ENCODE results near the gene DYDC1.
"Not testable (repeated sequence)": the region's sequence is repeated elsewhere in the genome, so short reads cannot be mapped to it uniquely, and the experiment has no call there.

DYDC1 gene

GRCh38 chr10:80319318-80319717 is 37.2 kb downstream of the DYDC1 start:
- Histone ChIP-seq H3K4me1 (ENCODE audit: control insufficient read depth, insufficient read depth, low read length) (no peaks in the 10 kb centered on the region), H3K27ac (ENCODE audit: low read length) (no peak overlapping the region), H3K36me3 (ENCODE audit: control insufficient read depth in 2 of 2, insufficient read depth in 2 of 2, low read length in 2 of 2) (no peaks in the 10 kb centered on the region), H3K4me3 (ENCODE audit: low read length in 2 of 2) (no peak overlapping the region), H3K9ac (ENCODE audit: low read length in 2 of 2) (no peak overlapping the region), H3K9me3 (ENCODE audit: control insufficient read depth in 2 of 2, low read length in 2 of 2) (peaks cover 0 to 4% of the 10 kb centered on the region in 2 donors), H3K27me3 (ENCODE audit: control insufficient read depth in 1 of 2, insufficient read depth in 2 of 2, low read length in 2 of 2) (no peaks in the 10 kb centered on the region)

- H3K27ac ChIP-seq (ENCODE audit: low read length) = no peak overlapping the region
- no peak overlapping the region for H3K4me3 ChIP-seq (ENCODE audit: low read length in 2 of 2)
- H3K9me3 ChIP-seq (ENCODE audit: control insufficient read depth in 2 of 2, low read length in 2 of 2) = peaks cover 0 to 4% of the 10 kb centered on the region in 2 donors
- H3K4me1 ChIP-seq (ENCODE audit: control insufficient read depth, insufficient read depth, low read length) = no peaks in the 10 kb centered on the region
- no peaks in the 10 kb centered on the region for H3K27me3 ChIP-seq (ENCODE audit: control insufficient read depth in 1 of 2, insufficient read depth in 2 of 2, low read length in 2 of 2)
- H3K36me3 ChIP-seq (ENCODE audit: control insufficient read depth in 2 of 2, insufficient read depth in 2 of 2, low read length in 2 of 2) = no peaks in the 10 kb centered on the region
- H3K9ac ChIP-seq (ENCODE audit: low read length in 2 of 2) = no peak overlapping the region
Observed at GRCh38 chr10:80318742-80319141, 37.8 kb downstream of the DYDC1 start.

- H3K27ac ChIP-seq (ENCODE audit: low read length) = no peak overlapping the region
- no peaks in the 10 kb centered on the region for H3K36me3 ChIP-seq (ENCODE audit: control insufficient read depth in 2 of 2, insufficient read depth in 2 of 2, low read length in 2 of 2)
- no peaks in the 10 kb centered on the region for H3K4me1 ChIP-seq (ENCODE audit: control insufficient read depth, insufficient read depth, low read length)
- H3K9ac ChIP-seq (ENCODE audit: low read length in 2 of 2) = no peak overlapping the region
- H3K9me3 ChIP-seq (ENCODE audit: control insufficient read depth in 2 of 2, low read length in 2 of 2) = peaks cover 0 to 4% of the 10 kb centered on the region in 2 donors
- no peak overlapping the region for H3K4me3 ChIP-seq (ENCODE audit: low read length in 2 of 2)
- no peaks in the 10 kb centered on the region for H3K27me3 ChIP-seq (ENCODE audit: control insufficient read depth in 1 of 2, insufficient read depth in 2 of 2, low read length in 2 of 2)
Observed at GRCh38 chr10:80315391-80315790, 41.2 kb downstream of the DYDC1 start.

GRCh38 chr10:80313523-80313922 is 43.0 kb downstream of the DYDC1 start:
- Histone ChIP-seq H3K9me3 (ENCODE audit: control insufficient read depth in 2 of 2, low read length in 2 of 2) (peaks cover 0 to 4% of the 10 kb centered on the region in 2 donors), H3K9ac (ENCODE audit: low read length in 2 of 2) (no peak overlapping the region), H3K27me3 (ENCODE audit: control insufficient read depth in 1 of 2, insufficient read depth in 2 of 2, low read length in 2 of 2) (no peaks in the 10 kb centered on the region), H3K4me1 (ENCODE audit: control insufficient read depth, insufficient read depth, low read length) (no peaks in the 10 kb centered on the region), H3K4me3 (ENCODE audit: low read length in 2 of 2) (no peak overlapping the region), H3K36me3 (ENCODE audit: control insufficient read depth in 2 of 2, insufficient read depth in 2 of 2, low read length in 2 of 2) (no peaks in the 10 kb centered on the region), H3K27ac (ENCODE audit: low read length) (no peak overlapping the region)

GRCh38 chr10:80305989-80306388 is 50.6 kb downstream of the DYDC1 start:
- not testable (repeated sequence) for H3K4me1 ChIP-seq (ENCODE audit: control insufficient read depth, insufficient read depth, low read length); H3K36me3 ChIP-seq (ENCODE audit: control insufficient read depth in 2 of 2, insufficient read depth in 2 of 2, low read length in 2 of 2); H3K27me3 ChIP-seq (ENCODE audit: control insufficient read depth in 1 of 2, insufficient read depth in 2 of 2, low read length in 2 of 2); H3K4me3 ChIP-seq (ENCODE audit: low read length in 2 of 2); H3K9me3 ChIP-seq (ENCODE audit: control insufficient read depth in 2 of 2, low read length in 2 of 2); H3K9ac ChIP-seq (ENCODE audit: low read length in 2 of 2); H3K27ac ChIP-seq (ENCODE audit: low read length)

GRCh38 chr10:80296942-80297341 is 59.6 kb downstream of the DYDC1 start:
- Histone ChIP-seq H3K9me3 (ENCODE audit: control insufficient read depth in 2 of 2, low read length in 2 of 2) (peaks cover 0 to 3% of the 10 kb centered on the region in 2 donors), H3K36me3 (ENCODE audit: control insufficient read depth in 2 of 2, insufficient read depth in 2 of 2, low read length in 2 of 2) (no peaks in the 10 kb centered on the region), H3K27me3 (ENCODE audit: control insufficient read depth in 1 of 2, insufficient read depth in 2 of 2, low read length in 2 of 2) (no peaks in the 10 kb centered on the region), H3K4me1 (ENCODE audit: control insufficient read depth, insufficient read depth, low read length) (no peaks in the 10 kb centered on the region), H3K9ac (ENCODE audit: low read length in 2 of 2) (no peak overlapping the region), H3K4me3 (ENCODE audit: low read length in 2 of 2) (no peak overlapping the region), H3K27ac (ENCODE audit: low read length) (no peak overlapping the region)

GRCh38 chr10:80292607-80293239 is 63.8 kb downstream of the DYDC1 start:
- Histone ChIP-seq H3K27ac (ENCODE audit: low read length) (no peak overlapping the region), H3K36me3 (ENCODE audit: control insufficient read depth in 2 of 2, insufficient read depth in 2 of 2, low read length in 2 of 2) (no peaks in the 10 kb centered on the region), H3K27me3 (ENCODE audit: control insufficient read depth in 1 of 2, insufficient read depth in 2 of 2, low read length in 2 of 2) (no peaks in the 10 kb centered on the region), H3K9me3 (ENCODE audit: control insufficient read depth in 2 of 2, low read length in 2 of 2) (peaks cover 0 to 3% of the 10 kb centered on the region in 2 donors), H3K4me1 (ENCODE audit: control insufficient read depth, insufficient read depth, low read length) (no peaks in the 10 kb centered on the region), H3K9ac (ENCODE audit: low read length in 2 of 2) (no peak overlapping the region), H3K4me3 (ENCODE audit: low read length in 2 of 2) (no peak overlapping the region)

- Histone ChIP-seq H3K4me1 (ENCODE audit: control insufficient read depth, insufficient read depth, low read length) (no peaks in the 10 kb centered on the region), H3K4me3 (ENCODE audit: low read length in 2 of 2) (no peak overlapping the region), H3K9ac (ENCODE audit: low read length in 2 of 2) (no peak overlapping the region), H3K27ac (ENCODE audit: low read length) (no peak overlapping the region), H3K9me3 (ENCODE audit: control insufficient read depth in 2 of 2, low read length in 2 of 2) (no peaks in the 10 kb centered on the region), H3K27me3 (ENCODE audit: control insufficient read depth in 1 of 2, insufficient read depth in 2 of 2, low read length in 2 of 2) (no peaks in the 10 kb centered on the region), H3K36me3 (ENCODE audit: control insufficient read depth in 2 of 2, insufficient read depth in 2 of 2, low read length in 2 of 2) (no peaks in the 10 kb centered on the region)
Observed at GRCh38 chr10:80290474-80291220, 65.9 kb downstream of the DYDC1 start.

- Histone ChIP-seq H3K9me3 (ENCODE audit: control insufficient read depth in 2 of 2, low read length in 2 of 2) (no peaks in the 10 kb centered on the region), H3K27me3 (ENCODE audit: control insufficient read depth in 1 of 2, insufficient read depth in 2 of 2, low read length in 2 of 2) (no peaks in the 10 kb centered on the region), H3K36me3 (ENCODE audit: control insufficient read depth in 2 of 2, insufficient read depth in 2 of 2, low read length in 2 of 2) (no peaks in the 10 kb centered on the region), H3K4me1 (ENCODE audit: control insufficient read depth, insufficient read depth, low read length) (no peaks in the 10 kb centered on the region), H3K27ac (ENCODE audit: low read length) (no peak within 1 kb of the TSS), H3K4me3 (ENCODE audit: low read length in 2 of 2) (peak within 1 kb of the TSS in 1 of 2 donors; percentile 29), H3K9ac (ENCODE audit: low read length in 2 of 2) (no peak within 1 kb of the TSS)
Observed at GRCh38 chr10:80289451-80290287, 66.9 kb downstream of the DYDC1 start, which contains the start of gene MAT1A. Gene MAT1A (minus strand): TSS chr10:80289658. CDS start chr10:80289423, 235 bp downstream.

- H3K4me1 ChIP-seq (ENCODE audit: control insufficient read depth, insufficient read depth, low read length) = no peaks in the 10 kb centered on the region
Observed at GRCh38 chr10:80288849-80289248, 67.7 kb downstream of the DYDC1 start.

More at GRCh38 chr10:80288849-80289248, 67.7 kb downstream of the DYDC1 start:
- Histone ChIP-seq H3K4me3 (ENCODE audit: low read length in 2 of 2) (no peak overlapping the region), H3K27me3 (ENCODE audit: control insufficient read depth in 1 of 2, insufficient read depth in 2 of 2, low read length in 2 of 2) (no peaks in the 10 kb centered on the region), H3K36me3 (ENCODE audit: control insufficient read depth in 2 of 2, insufficient read depth in 2 of 2, low read length in 2 of 2) (no peaks in the 10 kb centered on the region), H3K27ac (ENCODE audit: low read length) (no peak overlapping the region), H3K9ac (ENCODE audit: low read length in 2 of 2) (no peak overlapping the region), H3K9me3 (ENCODE audit: control insufficient read depth in 2 of 2, low read length in 2 of 2) (no peaks in the 10 kb centered on the region)

Measured in stomach smooth muscle (tissue), 2 donors.